Mesenchymal stem cell (in vitro differentiated cells and primary cell): ENCODE results near the gene TULP3.
"Not testable (repeated sequence)": the region's sequence is repeated elsewhere in the genome, so short reads cannot be mapped to it uniquely, and the experiment has no call there.

Experiments
- DNase-seq: peaks from one replicate; pipeline ENCODE4 v3.0.0-alpha.2; 2013
- H2AFZ ChIP-seq: one replicate; pipeline ENCODE4 v1.6.1; 2013; ENCODE audit warnings: low read depth, mild to moderate bottlenecking, control low read depth, inconsistent platforms, low read length, moderate library complexity
- H2AK5ac ChIP-seq: 2 replicates; pipeline ENCODE4 v1.6.1; 2013; ENCODE audit warnings: low read length, moderate library complexity, mild to moderate bottlenecking, inconsistent platforms; ENCODE audit not compliant: severe bottlenecking
- H2BK120ac ChIP-seq: one replicate; pipeline ENCODE4 v1.6.1; 2013; ENCODE audit warnings: low read depth, mild to moderate bottlenecking, inconsistent platforms, low read length, moderate library complexity
- H2BK12ac ChIP-seq, 2 experiments: one replicate each; pipeline ENCODE4 v1.6.1; 2013; ENCODE audit warnings: inconsistent platforms in 2 of 2, low read length in 2 of 2, mild to moderate bottlenecking in 2 of 2, moderate library complexity in 2 of 2, control low read depth in 1 of 2
- H2BK15ac ChIP-seq: one replicate; pipeline ENCODE4 v1.6.1; 2013; ENCODE audit warnings: mild to moderate bottlenecking, low read depth, inconsistent platforms; ENCODE audit not compliant: poor library complexity, severe bottlenecking
- H2BK5ac ChIP-seq: 2 replicates; pipeline ENCODE4 v1.6.1; 2013; ENCODE audit warnings: low read depth, mild to moderate bottlenecking, low read length, control low read depth, inconsistent platforms; ENCODE audit not compliant: poor library complexity, severe bottlenecking
- H3K14ac ChIP-seq, 2 experiments: one replicate each; pipeline ENCODE4 v1.6.1; 2013; ENCODE audit warnings: inconsistent platforms in 2 of 2, low read length in 2 of 2, control low read depth in 1 of 2, mild to moderate bottlenecking in 1 of 2, moderate library complexity in 1 of 2
- H3K18ac ChIP-seq, 2 experiments: one replicate each; pipeline ENCODE4 v1.6.1; 2013; ENCODE audit warnings: inconsistent platforms in 2 of 2, low read length in 2 of 2, control low read depth in 1 of 2, low read depth in 1 of 2, mild to moderate bottlenecking in 1 of 2
- H3K23ac ChIP-seq, 2 experiments: one replicate each; pipeline ENCODE4 v1.6.1; 2013; ENCODE audit warnings: inconsistent platforms in 2 of 2, low read length in 2 of 2, mild to moderate bottlenecking in 2 of 2, moderate library complexity in 2 of 2, control low read depth in 1 of 2
- H3K27ac ChIP-seq: 2 replicates; pipeline ENCODE4 v1.5.1; 2013; ENCODE audit warnings: mild to moderate bottlenecking, moderate library complexity, low read length, control low read depth, inconsistent platforms; ENCODE audit not compliant: poor library complexity, severe bottlenecking
- H3K27me3 ChIP-seq, 2 experiments: 2 replicates each; pipeline versions ENCODE4 v1.6.1 to v1.7.0; 2013; ENCODE audit warnings: low read length in 2 of 2, mild to moderate bottlenecking in 2 of 2, moderate library complexity in 2 of 2, control low read depth in 1 of 2, inconsistent platforms in 1 of 2; ENCODE audit not compliant: control insufficient read depth in 1 of 2, insufficient read depth in 1 of 2
- H3K36me3 ChIP-seq, 2 experiments: 2 replicates each; pipeline versions ENCODE4 v1.6.1 to v1.7.0; 2013; ENCODE audit warnings: low read length in 2 of 2, control low read depth in 1 of 2, inconsistent platforms in 1 of 2, low read depth in 1 of 2, mild to moderate bottlenecking in 1 of 2; ENCODE audit not compliant: insufficient read depth in 2 of 2, control insufficient read depth in 1 of 2
- H3K4ac ChIP-seq, 2 experiments: one replicate each; pipeline ENCODE4 v1.6.1; 2013; ENCODE audit warnings: inconsistent platforms in 2 of 2, low read length in 2 of 2, mild to moderate bottlenecking in 2 of 2, moderate library complexity in 2 of 2, control low read depth in 1 of 2, low read depth in 1 of 2
- H3K4me1 ChIP-seq: 2 replicates; pipeline ENCODE4 v1.6.1; 2013; ENCODE audit warnings: low read depth, low read length, control low read depth; ENCODE audit not compliant: control insufficient read depth, insufficient read depth
- H3K4me2 ChIP-seq: 2 replicates; pipeline ENCODE4 v1.6.1; 2013; ENCODE audit warnings: low read length, mild to moderate bottlenecking, inconsistent platforms; ENCODE audit not compliant: poor library complexity, severe bottlenecking
- H3K4me3 ChIP-seq, 2 experiments: 2 replicates each; pipeline versions ENCODE4 v1.5.1 to v1.7.0; 2013; ENCODE audit warnings: low read length in 2 of 2, mild to moderate bottlenecking in 2 of 2, control low read depth in 1 of 2, low read depth in 1 of 2; ENCODE audit not compliant: insufficient read depth in 1 of 2
- H3K79me1 ChIP-seq: replicated peaks from 2 replicates; pipeline ENCODE4 v1.6.1; 2013; ENCODE audit warnings: mild to moderate bottlenecking, control low read depth, low read length, inconsistent platforms; ENCODE audit not compliant: poor library complexity, severe bottlenecking
- H3K9ac ChIP-seq: 2 replicates; pipeline ENCODE4 v1.7.0; 2013; ENCODE audit warnings: mild to moderate bottlenecking, low read length, moderate library complexity
- H3K9me3 ChIP-seq: 2 replicates; pipeline ENCODE4 v1.7.0; 2013; ENCODE audit warnings: mild to moderate bottlenecking, low read length; ENCODE audit not compliant: control insufficient read depth
- H4K8ac ChIP-seq: one replicate; pipeline ENCODE4 v1.6.1; 2013; ENCODE audit warnings: inconsistent platforms, mild to moderate bottlenecking, low read length, moderate library complexity
- H4K91ac ChIP-seq: one replicate; pipeline ENCODE4 v1.6.1; 2013; ENCODE audit warnings: mild to moderate bottlenecking, low read length, inconsistent platforms
- WGBS: methylation state at CpG from one replicate; pipeline ENCODE4 v1.1.7; 2013; ENCODE audit warnings: mixed read lengths; 5-methylcytosine and 5-hydroxymethylcytosine counted together

The TULP3 gene

DNA sequence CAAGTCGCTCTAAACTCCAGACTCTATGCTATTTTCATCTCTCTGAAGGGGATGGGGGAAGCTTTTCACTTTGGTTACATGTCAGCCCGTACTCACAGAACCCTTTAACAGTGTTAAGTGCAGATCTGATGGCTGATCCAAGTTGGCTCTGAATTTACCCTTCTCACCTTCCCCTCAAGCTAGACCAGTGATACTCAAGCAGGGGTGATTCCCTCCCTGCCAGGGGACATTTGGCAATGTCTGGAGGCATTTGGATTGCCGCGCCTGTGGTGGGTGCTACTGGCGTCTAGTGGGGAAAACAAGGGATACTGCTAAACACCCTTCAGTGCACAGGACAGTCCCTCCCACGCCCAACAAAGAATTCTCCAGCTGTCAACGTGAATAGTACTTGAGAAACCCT lies 27.8 kb upstream of the TULP3 start:
- Histone ChIP-seq H3K4me3 (no peak overlapping the region), H4K91ac (no peak overlapping the region), H2BK15ac (no peak overlapping the region), H2AK5ac (no peak overlapping the region), H2BK120ac (no peak overlapping the region), H2BK5ac (no peak overlapping the region), H3K18ac (no peak overlapping the region), H3K9me3 (no peaks in the 10 kb centered on the region), H3K4ac (no peak overlapping the region), H2BK12ac (no peak overlapping the region), H3K79me1 (peaks cover 2% of the 10 kb centered on the region), H3K4me1 (no peaks in the 10 kb centered on the region), H3K9ac (no peak overlapping the region), H4K8ac (no peak overlapping the region), H2AFZ (no peak overlapping the region), H3K27me3 (no peaks in the 10 kb centered on the region), H3K4me2 (no peak overlapping the region), H3K27ac (no peak overlapping the region), H3K14ac (no peak overlapping the region), H3K23ac (no peak overlapping the region), H3K36me3 (peaks cover 27 to 39% of the 10 kb centered on the region in 2 experiments)
- WGBS: 94% methylated on average over 7 of the region's 7 CpGs
- DNase-seq: no peak

DNA sequence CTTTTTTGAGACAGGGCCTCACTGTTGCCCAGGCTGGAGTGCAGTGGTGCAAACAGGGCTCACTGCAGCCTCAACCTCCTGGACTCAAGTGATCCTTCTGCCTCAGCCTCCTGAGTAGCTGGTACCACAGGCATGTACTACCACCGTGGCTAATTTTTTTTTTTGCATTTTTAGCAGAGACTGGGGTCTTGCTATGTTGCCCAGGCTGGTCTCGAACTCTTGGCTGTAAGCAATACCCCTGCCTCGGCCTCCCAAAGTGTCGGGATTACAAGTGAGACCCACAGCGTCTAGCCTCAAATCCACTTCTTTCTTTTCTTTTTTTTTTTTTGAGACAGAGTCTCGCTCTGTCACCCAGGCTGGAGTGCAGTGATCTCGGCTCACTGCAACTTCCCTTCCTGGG lies 27.3 kb upstream of the TULP3 start:
- H2BK12ac ChIP-seq, H2BK15ac ChIP-seq, DNase-seq, H4K91ac ChIP-seq, H3K4ac ChIP-seq, H3K14ac ChIP-seq, H3K23ac ChIP-seq, H2BK120ac ChIP-seq, H3K27me3 ChIP-seq, H3K4me1 ChIP-seq, H2AFZ ChIP-seq, H3K9ac ChIP-seq, H3K18ac ChIP-seq, H4K8ac ChIP-seq, H3K27ac ChIP-seq, H3K4me3 ChIP-seq, H2BK5ac ChIP-seq, H3K9me3 ChIP-seq, H2AK5ac ChIP-seq, H3K79me1 ChIP-seq, H3K4me2 ChIP-seq: not testable (repeated sequence)
- H3K36me3 ChIP-seq: peaks cover 25 to 40% of the 10 kb centered on the region in 2 experiments
- WGBS: 96% methylated on average over 7 of the region's 7 CpGs

DNA sequence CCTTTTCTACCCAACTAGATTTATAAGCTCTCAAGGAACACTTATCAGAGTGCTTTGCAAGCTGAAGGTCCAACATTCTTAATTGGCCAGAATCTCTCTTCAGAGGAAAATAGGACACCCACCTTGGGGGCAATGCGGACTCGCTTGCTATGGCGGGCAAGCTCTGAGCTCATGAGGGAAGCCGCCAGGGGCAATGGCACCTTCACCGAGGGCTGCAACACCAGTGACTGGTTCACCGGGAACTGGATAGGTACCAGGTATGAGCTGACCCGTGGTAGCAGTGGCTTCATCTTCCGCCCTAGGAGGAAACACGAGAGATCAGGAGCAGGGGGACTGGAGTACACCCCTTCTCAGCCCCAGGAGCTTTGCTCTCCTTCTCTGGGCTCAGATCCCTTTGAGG lies 26.5 kb upstream of the TULP3 start:
- no peak overlapping the region for H2BK12ac ChIP-seq
- peaks cover 3% of the 10 kb centered on the region for H3K79me1 ChIP-seq
- H2BK120ac ChIP-seq: no peak overlapping the region
- peaks cover 17 to 37% of the 10 kb centered on the region in 2 experiments for H3K36me3 ChIP-seq
- no peaks in the 10 kb centered on the region for H3K27me3 ChIP-seq
- H3K4me3 ChIP-seq: no peak overlapping the region
- no peak overlapping the region for H4K91ac ChIP-seq
- H2AK5ac ChIP-seq: no peak overlapping the region
- 97% methylated on average over 9 of the region's 9 CpGs for WGBS
- no peak overlapping the region for H2BK15ac ChIP-seq
- H3K27ac ChIP-seq: no peak overlapping the region
- no peak overlapping the region for H3K18ac ChIP-seq
- H3K23ac ChIP-seq: no peak overlapping the region
- DNase-seq: no peak
- no peak overlapping the region for H4K8ac ChIP-seq
- H2BK5ac ChIP-seq: no peak overlapping the region
- no peak overlapping the region for H3K4ac ChIP-seq
- H3K4me2 ChIP-seq: no peak overlapping the region
- H3K4me1 ChIP-seq: peaks cover 1% of the 10 kb centered on the region
- H3K14ac ChIP-seq: no peak overlapping the region
- no peak overlapping the region for H2AFZ ChIP-seq
- no peaks in the 10 kb centered on the region for H3K9me3 ChIP-seq
- H3K9ac ChIP-seq: no peak overlapping the region

DNA sequence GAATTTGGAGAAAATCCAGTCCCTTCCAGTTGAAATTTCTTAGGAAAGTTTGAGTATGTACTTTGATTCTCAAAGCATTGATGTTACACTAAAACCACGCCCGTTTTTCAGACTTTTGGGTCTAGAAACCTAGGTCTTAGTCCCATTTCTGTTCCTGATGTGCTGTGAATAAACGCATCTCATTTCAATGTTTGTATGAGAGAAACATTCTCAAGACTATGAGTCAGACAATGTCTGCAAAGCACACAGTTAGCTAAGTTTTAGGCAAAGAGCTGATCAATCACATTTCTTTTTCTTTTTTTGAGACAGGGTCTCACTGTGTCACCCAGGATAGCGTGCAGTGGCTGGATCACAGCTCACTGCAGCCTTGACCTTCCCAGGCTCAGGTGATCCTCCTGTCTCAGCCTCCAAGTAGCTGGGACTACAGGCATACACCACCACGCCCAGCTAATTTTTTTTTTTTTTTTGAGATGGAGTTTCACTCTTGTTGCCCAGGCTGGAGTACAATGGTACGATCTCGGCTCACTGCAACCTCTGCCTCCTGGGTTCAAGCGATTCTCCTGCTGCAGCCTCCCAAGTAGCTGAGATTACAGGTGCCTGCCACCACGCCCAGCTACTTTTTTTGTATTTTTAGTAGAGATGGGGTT lies 21.6 kb upstream of the TULP3 start:
- DNase-seq: peak; percentile 56
- not testable (repeated sequence) for H3K4me3 ChIP-seq, H3K27ac ChIP-seq, H2BK12ac ChIP-seq, H3K18ac ChIP-seq, H2BK5ac ChIP-seq, H3K27me3 ChIP-seq, H3K9ac ChIP-seq, H3K23ac ChIP-seq, H3K9me3 ChIP-seq, H2AFZ ChIP-seq, H3K14ac ChIP-seq, H4K91ac ChIP-seq, H4K8ac ChIP-seq, H3K4ac ChIP-seq, H2BK120ac ChIP-seq, H3K4me1 ChIP-seq, H2BK15ac ChIP-seq, H2AK5ac ChIP-seq, H3K4me2 ChIP-seq
- Histone ChIP-seq H3K36me3 (peaks cover 16 to 29% of the 10 kb centered on the region in 2 experiments), H3K79me1 (peaks cover 21% of the 10 kb centered on the region)
- 85% methylated on average over 9 of the region's 9 CpGs for WGBS
